SK-N-SH treated with all-trans-retinoic acid at 6 μM for 48 hours (cell line): ENCODE data around the gene B4GALT6.

Experiments
- ATAC-seq: fragments of 200-7000 bp; cut with Tn5 transposase; 3 replicates; pipeline ENCODE4 v1.9.1; 2020; ENCODE audit warnings: mild to moderate bottlenecking, moderate library complexity
- BACH2 ChIP-seq: fragments of 250-450 bp; sonication (Bioruptor Pico); IDR thresholded peaks from 2 replicates; pipeline ENCODE4 v1.9.0; 2021; ENCODE audit warnings: mild to moderate bottlenecking, borderline replicate concordance
- CSDC2 ChIP-seq: fragments of 250-450 bp; sonication (Bioruptor Pico); IDR thresholded peaks from 2 replicates; pipeline ENCODE4 v1.5.0; 2020; ENCODE audit warnings: mild to moderate bottlenecking, moderate library complexity
- CSRNP3 ChIP-seq: fragments of 250-450 bp; sonication (Bioruptor Pico); IDR thresholded peaks from 2 replicates; pipeline ENCODE4 v1.5.1; 2021; ENCODE audit warnings: mild to moderate bottlenecking, moderate library complexity
- ESRRG ChIP-seq: fragments of 250-450 bp; sonication (Bioruptor Pico); IDR thresholded peaks from 2 replicates; pipeline ENCODE4 v1.6.1; 2021; ENCODE audit warnings: mild to moderate bottlenecking
- GLIS3 ChIP-seq: fragments of 250-450 bp; sonication (Bioruptor Pico); IDR thresholded peaks from 2 replicates; pipeline ENCODE4 v1.5.0; 2020; ENCODE audit warnings: mild to moderate bottlenecking, moderate library complexity
- ISL1 ChIP-seq: fragments of 250-450 bp; sonication (Bioruptor Pico); IDR thresholded peaks from 2 replicates; pipeline ENCODE4 v2.1.2; 2022; ENCODE audit warnings: mild to moderate bottlenecking, moderate library complexity
- OSR1 ChIP-seq: fragments of 250-450 bp; sonication (Bioruptor Pico); IDR thresholded peaks from 2 replicates; pipeline ENCODE4 v1.8.0; 2022; ENCODE audit warnings: moderate library complexity, mild to moderate bottlenecking, inconsistent platforms
- PATZ1 ChIP-seq: fragments of 250-450 bp; sonication (Bioruptor Pico); IDR thresholded peaks from 2 replicates; pipeline ENCODE4 v1.8.0; 2020; ENCODE audit warnings: mild to moderate bottlenecking, moderate library complexity, borderline replicate concordance
- POU6F1 ChIP-seq: fragments of 250-450 bp; sonication (Bioruptor Pico); IDR thresholded peaks from 2 replicates; pipeline ENCODE4 v1.8.0; 2021; ENCODE audit warnings: low read depth, mild to moderate bottlenecking, moderate library complexity, borderline replicate concordance
- PPARA ChIP-seq: fragments of 250-450 bp; sonication (Bioruptor Pico); IDR thresholded peaks from 2 replicates; pipeline ENCODE4 v1.5.0; 2020; ENCODE audit warnings: mild to moderate bottlenecking, borderline replicate concordance
- RARB ChIP-seq: fragments of 250-450 bp; sonication (Bioruptor Pico); IDR thresholded peaks from 2 replicates; pipeline ENCODE4 v1.8.0; 2021; ENCODE audit warnings: mild to moderate bottlenecking, moderate library complexity
- SNAI2 ChIP-seq: fragments of 250-450 bp; sonication (Bioruptor Pico); IDR thresholded peaks from 2 replicates; pipeline ENCODE4 v1.5.0; 2020; ENCODE audit warnings: mild to moderate bottlenecking, moderate library complexity
- TCF4 ChIP-seq: fragments of 250-450 bp; sonication (Bioruptor Pico); IDR thresholded peaks from 2 replicates; pipeline ENCODE4 v1.8.0; 2021; ENCODE audit warnings: mild to moderate bottlenecking, moderate library complexity, borderline replicate concordance
- TOX ChIP-seq: fragments of 250-450 bp; sonication (Bioruptor Pico); IDR thresholded peaks from 2 replicates; pipeline ENCODE4 v1.8.0; 2021; ENCODE audit warnings: mild to moderate bottlenecking, moderate library complexity, borderline replicate concordance
- TSHZ2 ChIP-seq: fragments of 250-450 bp; sonication (Bioruptor Pico); IDR thresholded peaks from 2 replicates; pipeline ENCODE4 v1.5.0; 2020; ENCODE audit warnings: mild to moderate bottlenecking, moderate library complexity
- ZC3H10 ChIP-seq: fragments of 250-450 bp; sonication (Bioruptor Pico); IDR thresholded peaks from 2 replicates; pipeline ENCODE4 v1.5.1; 2021; ENCODE audit warnings: mild to moderate bottlenecking, moderate library complexity
- ZFP3 ChIP-seq: fragments of 250-450 bp; sonication (Bioruptor Pico); IDR thresholded peaks from 2 replicates; pipeline ENCODE4 v1.5.0; 2020; ENCODE audit warnings: mild to moderate bottlenecking, moderate library complexity
- ZFP30 ChIP-seq: fragments of 450-650 bp; formaldehyde crosslinking; IDR thresholded peaks from 2 replicates; pipeline ENCODE4 v1.5.0; 2022; ENCODE audit warnings: mild to moderate bottlenecking, moderate library complexity
- ZNF565 ChIP-seq: fragments of 450-650 bp; formaldehyde crosslinking; conservative IDR thresholded peaks from 2 replicates; pipeline ENCODE4 v1.5.0; 2020; ENCODE audit warnings: low read depth, mild to moderate bottlenecking, moderate library complexity
- ZNF70 ChIP-seq: fragments of 450-650 bp; formaldehyde crosslinking; IDR thresholded peaks from 2 replicates; pipeline ENCODE4 v1.5.0; 2020; ENCODE audit warnings: mild to moderate bottlenecking, moderate library complexity
- ZNF8 ChIP-seq: fragments of 450-650 bp; formaldehyde crosslinking; IDR thresholded peaks from 2 replicates; pipeline ENCODE4 v1.5.0; 2020; ENCODE audit warnings: mild to moderate bottlenecking, moderate library complexity

B4GALT6 gene

GRCh38 chr18:31595121-31595771 lies 89.1 kb downstream of the B4GALT6 start:
- ATAC-seq: no peak
- no peak for TF ChIP-seq ZC3H10 (CRISPR knock-in tag)

GRCh38 chr18:31592506-31593157 lies 91.7 kb downstream of the B4GALT6 start:
- ATAC-seq: no peak
- TF ChIP-seq POU6F1: no peak
- TF ChIP-seq BACH2 (CRISPR knock-in tag): no peak
- no peak for TF ChIP-seq ZNF565 (CRISPR knock-in tag)
- TF ChIP-seq PATZ1 (CRISPR knock-in tag): no peak
- TF ChIP-seq ZNF70: no peak
- no peak for TF ChIP-seq GLIS3 (CRISPR knock-in tag)
- TF ChIP-seq ZFP3 (CRISPR knock-in tag): no peak
- no peak for TF ChIP-seq CSDC2
- no peak for TF ChIP-seq CSRNP3 (CRISPR knock-in tag)
- no peak for TF ChIP-seq TCF4 (CRISPR knock-in tag)
- TF ChIP-seq TOX: no peak
- no peak for TF ChIP-seq ZFP30
- no peak for TF ChIP-seq ISL1 (CRISPR knock-in tag)
- TF ChIP-seq ESRRG (CRISPR knock-in tag): no peak
- TF ChIP-seq RARB (CRISPR knock-in tag): no peak
- TF ChIP-seq OSR1: no peak
- no peak for TF ChIP-seq PPARA (CRISPR knock-in tag)
- no peak for TF ChIP-seq TSHZ2
- no peak for TF ChIP-seq ZC3H10 (CRISPR knock-in tag)
- no peak for TF ChIP-seq SNAI2 (CRISPR knock-in tag)

- ATAC-seq: no peak
Measured at GRCh38 chr18:31591628-31592027, 92.8 kb downstream of the B4GALT6 start, which contains the start of gene TTR. Gene TTR, plus strand, starts transcription at chr18:31591877. Its CDS starts 26 bp downstream, at chr18:31591903.

More at GRCh38 chr18:31591628-31592027, 92.8 kb downstream of the B4GALT6 start, which contains the start of gene TTR:
- TF ChIP-seq TCF4 (CRISPR knock-in tag) (no peak), BACH2 (CRISPR knock-in tag) (no peak), SNAI2 (CRISPR knock-in tag) (no peak), CSDC2 (no peak), ZNF8 (CRISPR knock-in tag) (no peak), PATZ1 (CRISPR knock-in tag) (no peak), CSRNP3 (CRISPR knock-in tag) (no peak), ZNF565 (CRISPR knock-in tag) (no peak)
